SK-N-SH (cell line): Measurements from ENCODE around the gene STARD3. TPM values are rescaled to one million over a fixed set of nuclear protein-coding genes. Genes with fewer than 3 reads are reported as not detected.

ENCODE experiments used
- CTCF ChIA-PET: fragments of 300-600, 350-600 bp; formaldehyde crosslinking; extraction: SDS; loops from one replicate; lab custom pipeline; 2021; lab: Yijun Ruan, JAX
- POLR2A ChIA-PET: fragments of 350-600 bp; sonication (Branson Sonifier 250); formaldehyde crosslinking; extraction: SDS; loops from one replicate; lab custom pipeline; 2020; ENCODE audit warnings: antibody characterized with exemption, inconsistent platforms; lab: Yijun Ruan, JAX
- DNase-seq: peaks from one replicate; pipeline ENCODE4 v3.0.0; 2012
- H2AFZ ChIP-seq: fragments of 200-600 bp; sonication (generic); 2 replicates; pipeline ENCODE4 v1.8.1; 2016; ENCODE audit warnings: antibody characterized with exemption, mild to moderate bottlenecking, low read depth
- H3F3A ChIP-seq: fragments of 200-600 bp; sonication (generic); replicated peaks from 2 replicates; pipeline ENCODE3; 2016; ENCODE audit warnings: antibody characterized with exemption, mild to moderate bottlenecking; ENCODE audit not compliant: insufficient read depth
- H3K27ac ChIP-seq, 2 experiments: fragments of 200-500 bp in 1 of 2; fragments of 200-600 bp in 1 of 2; sonication (Bioruptor generic) in 1 of 2; sonication (generic), shearing (Covaris generic) in 1 of 2; 2 replicates each; pipeline versions ENCODE4 v1.5.1 to v1.6.1; 2014 to 2016; ENCODE audit warnings: low read depth in 2 of 2, inconsistent platforms in 1 of 2, low read length in 1 of 2, mild to moderate bottlenecking in 1 of 2, mixed read lengths in 1 of 2
- H3K27me3 ChIP-seq: fragments of 200-600 bp; sonication (generic), shearing (Covaris generic); 2 replicates; pipeline ENCODE4 v1.6.1; 2016; ENCODE audit warnings: mixed run types; ENCODE audit not compliant: insufficient read depth
- H3K36me3 ChIP-seq, 2 experiments: fragments of 200-500 bp in 1 of 2; fragments of 200-600 bp in 1 of 2; sonication (Bioruptor generic) in 1 of 2; sonication (generic) in 1 of 2; replicated peaks in 1 of 2; 2 replicates each; pipeline versions ENCODE3 to v1.5.1; 2014 to 2016; ENCODE audit warnings: low read length in 1 of 2, mild to moderate bottlenecking in 1 of 2; ENCODE audit not compliant: insufficient read depth in 2 of 2, control insufficient read depth in 1 of 2
- H3K4me1 ChIP-seq, 2 experiments: fragments of 200-500 bp in 1 of 2; fragments of 200-600 bp in 1 of 2; sonication (Bioruptor generic) in 1 of 2; sonication (generic), shearing (Covaris generic) in 1 of 2; 2 replicates each; pipeline versions ENCODE4 v1.5.1 to v1.6.1; 2014 to 2016; ENCODE audit warnings: low read depth in 1 of 2, low read length in 1 of 2, mixed run types in 1 of 2; ENCODE audit not compliant: insufficient read depth in 2 of 2, control insufficient read depth in 1 of 2
- H3K4me2 ChIP-seq: fragments of 200-600 bp; sonication (generic), shearing (Covaris generic); 2 replicates; pipeline ENCODE4 v1.6.1; 2017; ENCODE audit warnings: mixed run types
- H3K4me3 ChIP-seq, 2 experiments: fragments of 200-500 bp in 1 of 2; fragments of 200-600 bp in 1 of 2; sonication (Bioruptor generic) in 1 of 2; sonication (generic), shearing (Covaris generic) in 1 of 2; 2 replicates each; pipeline versions ENCODE4 v1.5.1 to v1.8.1; 2014 to 2016; ENCODE audit warnings: low read depth in 2 of 2, inconsistent platforms in 1 of 2, low read length in 1 of 2, mild to moderate bottlenecking in 1 of 2, mixed read lengths in 1 of 2, moderate library complexity in 1 of 2
- H3K79me2 ChIP-seq: fragments of 200-600 bp; sonication (generic); 2 replicates; pipeline ENCODE4 v1.8.1; 2017; ENCODE audit warnings: mild to moderate bottlenecking; ENCODE audit not compliant: insufficient read depth
- H3K9ac ChIP-seq: fragments of 200-600 bp; sonication (generic); 2 replicates; pipeline ENCODE4 v1.6.1; 2017; ENCODE audit warnings: mixed run types
- H3K9me2 ChIP-seq: fragments of 200-600 bp; sonication (generic); 2 replicates; pipeline ENCODE4 v1.6.1; 2017; ENCODE audit warnings: mixed run types
- H3K9me3 ChIP-seq: fragments of 200-600 bp; sonication (generic); 2 replicates; pipeline ENCODE4 v1.6.1; 2017; ENCODE audit warnings: mixed run types, mild to moderate bottlenecking, moderate library complexity
- H4K20me1 ChIP-seq: fragments of 200-600 bp; sonication (generic); 2 replicates; pipeline ENCODE4 v1.6.1; 2017; ENCODE audit warnings: mild to moderate bottlenecking, mixed run types; ENCODE audit not compliant: insufficient read depth
- CHD2 ChIP-seq: fragments of 150-350 bp; IDR thresholded peaks from 2 replicates; pipeline ENCODE4 v1.6.1; 2018; ENCODE audit warnings: low read length; ENCODE audit not compliant: partially characterized antibody
- EP300 ChIP-seq, 2 experiments: IDR thresholded peaks; 2 replicates each; pipeline versions ENCODE4 v1.4.0 to v1.6.1; 2012; ENCODE audit warnings: borderline replicate concordance in 1 of 2, low read depth in 1 of 2, low read length in 1 of 2
- EZH2phosphoT487 ChIP-seq: fragments of 200-600 bp; sonication (generic); IDR thresholded peaks from 2 replicates; pipeline ENCODE4 v1.6.1; 2017; ENCODE audit warnings: low read depth, mixed run types, mild to moderate bottlenecking, antibody characterized with exemption, moderate library complexity, borderline replicate concordance
- FOSL2 ChIP-seq: IDR thresholded peaks from 2 replicates; pipeline ENCODE4 v1.4.0; 2012; ENCODE audit warnings: low read depth, mild to moderate bottlenecking, moderate library complexity, borderline replicate concordance
- MEF2A ChIP-seq: IDR thresholded peaks from 2 replicates; pipeline ENCODE4 v1.4.0; 2012; ENCODE audit warnings: low read depth, borderline replicate concordance
- RAD21 ChIP-seq: IDR thresholded peaks from 2 replicates; pipeline ENCODE4 v1.6.1; 2012; ENCODE audit warnings: mild to moderate bottlenecking, low read length
- RXRA ChIP-seq: IDR thresholded peaks from 2 replicates; pipeline ENCODE4 v1.4.0; 2012; ENCODE audit warnings: low read depth, mild to moderate bottlenecking, borderline replicate concordance
- SIN3A ChIP-seq: IDR thresholded peaks from 2 replicates; pipeline ENCODE4 v1.6.1; 2012; ENCODE audit warnings: low read depth, mild to moderate bottlenecking, low read length, moderate library complexity, borderline replicate concordance
- SMC3 ChIP-seq: IDR thresholded peaks from 2 replicates; pipeline ENCODE4 v1.6.1; 2012; ENCODE audit warnings: low read depth, low read length, improper control_type of control experiment
- TCF12 ChIP-seq: IDR thresholded peaks from 2 replicates; pipeline ENCODE4 v1.4.0; 2012
- WGBS: methylation state at CpG from one replicate; pipeline ENCODE4 v1.1.6; 2017; ENCODE audit warnings: low lambda C conversion rate; 5-methylcytosine and 5-hydroxymethylcytosine counted together
- polyA plus RNA-seq, 3 experiments: library from polyadenylated mRNA; depleted of rRNA; stranded (reverse); fragments of >200 nt; gene quantifications; 2 replicates each; pipeline ENCODE4 v1.2.3, GENCODE V29; 2012
- TF ChIP-seq, protein P1 (sequence below): fragments of 200-600 bp; sonication (generic); IDR thresholded peaks from 2 replicates; pipeline ENCODE4 v1.6.1; 2017; ENCODE audit warnings: antibody characterized with exemption, mild to moderate bottlenecking, moderate library complexity
- TF ChIP-seq, protein P2 (sequence below): IDR thresholded peaks from 2 replicates; pipeline ENCODE4 v1.4.0; 2012; ENCODE audit warnings: low read depth, borderline replicate concordance
- TF ChIP-seq, protein P3 (sequence below): IDR thresholded peaks from 2 replicates; pipeline ENCODE4 v1.4.0; 2012; ENCODE audit warnings: low read depth
- TF ChIP-seq, protein P4 (sequence below): fragments of 150-350 bp; IDR thresholded peaks from 2 replicates; pipeline ENCODE4 v1.6.1; 2016; ENCODE audit warnings: mild to moderate bottlenecking, low read depth, low read length

Gene STARD3
- polyA plus RNA-seq, 1 of the 3 experiments (the other 2 are of a cell fraction), result 76.8 TPM

DNA sequence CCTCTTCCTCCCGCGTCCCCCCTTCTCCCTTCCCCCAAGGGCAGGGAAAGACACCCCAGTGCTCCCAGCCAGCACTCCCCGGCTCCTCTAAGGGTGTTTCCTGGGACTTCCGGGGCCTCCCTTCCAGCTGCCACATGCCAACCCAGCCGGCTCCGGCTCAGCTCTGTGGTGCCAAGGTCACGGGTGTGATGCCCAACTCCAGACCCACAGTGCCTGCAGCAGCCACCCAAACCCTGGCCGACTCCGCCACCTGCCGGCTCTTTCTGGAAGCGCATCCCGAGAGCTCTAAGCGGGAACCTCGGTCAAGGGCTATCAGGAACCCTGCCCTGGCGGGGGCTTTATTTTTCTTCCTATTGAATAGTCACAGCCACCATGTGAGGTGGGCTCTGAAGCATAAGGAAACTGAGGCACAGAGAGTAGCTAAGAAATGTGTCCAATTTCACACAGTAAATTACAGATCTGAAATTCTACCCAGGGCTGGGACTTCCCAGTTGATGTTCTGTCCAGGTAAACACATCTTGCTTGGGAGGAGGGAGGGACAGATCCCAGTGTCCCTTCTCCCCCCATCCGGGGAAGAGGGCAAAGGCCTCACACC, 13.5 kb upstream of the STARD3 start:
- Histone ChIP-seq H3K9ac (no peak overlapping the region), H2AFZ (no peak overlapping the region), H3K9me2 (no peaks in the 10 kb centered on the region), H3K27me3 (peaks cover 20% of the 10 kb centered on the region), H3K27ac (no peak overlapping the region), H3K4me1 (peaks cover 0 to 12% of the 10 kb centered on the region in 2 experiments; a peak in 1 of 4 replicates), H3K79me2 (no peaks in the 10 kb centered on the region), H3K9me3 (no peaks in the 10 kb centered on the region), H3K36me3 (no peaks in the 10 kb centered on the region), H3K4me2 (no peak overlapping the region), H3K4me3 (no peak overlapping the region; a peak in 1 of 4 replicates), H4K20me1 (0 out of 2 replicates have a peak, but pooled peaks cover 4% of the 10 kb centered on the region), H3F3A (peaks cover 3% of the 10 kb centered on the region)
- ChIA-PET POLR2A (no interaction called here), CTCF (interaction anchor here (0.6 to 14.5 kb wide), 46 partner anchors 8 to 708 kb away, joined by 3 to 483 read pairs (median 6); partner anchors contain the start of genes CDK12, MIEN1, NEUROD2 and PGAP3)
- 3% methylated on average over 13 of the region's 16 CpGs for WGBS
- TF ChIP-seq SIN3A (no peak), CHD2 (peak; percentile 56), TCF12 (no peak), FOSL2 (no peak), RAD21 (peak; percentile 87), MEF2A (no peak), EP300 (IDR thresholded peaks at IDR 0.05; ENCODE audit: borderline replicate concordance in 1 of 2, low read depth in 1 of 2, low read length in 1 of 2) (no peak), SMC3 (peak; percentile 76), RXRA (no peak), EZH2phosphoT487 (no peak)
- TF ChIP-seq, protein P1, sequence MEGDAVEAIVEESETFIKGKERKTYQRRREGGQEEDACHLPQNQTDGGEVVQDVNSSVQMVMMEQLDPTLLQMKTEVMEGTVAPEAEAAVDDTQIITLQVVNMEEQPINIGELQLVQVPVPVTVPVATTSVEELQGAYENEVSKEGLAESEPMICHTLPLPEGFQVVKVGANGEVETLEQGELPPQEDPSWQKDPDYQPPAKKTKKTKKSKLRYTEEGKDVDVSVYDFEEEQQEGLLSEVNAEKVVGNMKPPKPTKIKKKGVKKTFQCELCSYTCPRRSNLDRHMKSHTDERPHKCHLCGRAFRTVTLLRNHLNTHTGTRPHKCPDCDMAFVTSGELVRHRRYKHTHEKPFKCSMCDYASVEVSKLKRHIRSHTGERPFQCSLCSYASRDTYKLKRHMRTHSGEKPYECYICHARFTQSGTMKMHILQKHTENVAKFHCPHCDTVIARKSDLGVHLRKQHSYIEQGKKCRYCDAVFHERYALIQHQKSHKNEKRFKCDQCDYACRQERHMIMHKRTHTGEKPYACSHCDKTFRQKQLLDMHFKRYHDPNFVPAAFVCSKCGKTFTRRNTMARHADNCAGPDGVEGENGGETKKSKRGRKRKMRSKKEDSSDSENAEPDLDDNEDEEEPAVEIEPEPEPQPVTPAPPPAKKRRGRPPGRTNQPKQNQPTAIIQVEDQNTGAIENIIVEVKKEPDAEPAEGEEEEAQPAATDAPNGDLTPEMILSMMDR, result peak; percentile 85
- TF ChIP-seq, protein P2, sequence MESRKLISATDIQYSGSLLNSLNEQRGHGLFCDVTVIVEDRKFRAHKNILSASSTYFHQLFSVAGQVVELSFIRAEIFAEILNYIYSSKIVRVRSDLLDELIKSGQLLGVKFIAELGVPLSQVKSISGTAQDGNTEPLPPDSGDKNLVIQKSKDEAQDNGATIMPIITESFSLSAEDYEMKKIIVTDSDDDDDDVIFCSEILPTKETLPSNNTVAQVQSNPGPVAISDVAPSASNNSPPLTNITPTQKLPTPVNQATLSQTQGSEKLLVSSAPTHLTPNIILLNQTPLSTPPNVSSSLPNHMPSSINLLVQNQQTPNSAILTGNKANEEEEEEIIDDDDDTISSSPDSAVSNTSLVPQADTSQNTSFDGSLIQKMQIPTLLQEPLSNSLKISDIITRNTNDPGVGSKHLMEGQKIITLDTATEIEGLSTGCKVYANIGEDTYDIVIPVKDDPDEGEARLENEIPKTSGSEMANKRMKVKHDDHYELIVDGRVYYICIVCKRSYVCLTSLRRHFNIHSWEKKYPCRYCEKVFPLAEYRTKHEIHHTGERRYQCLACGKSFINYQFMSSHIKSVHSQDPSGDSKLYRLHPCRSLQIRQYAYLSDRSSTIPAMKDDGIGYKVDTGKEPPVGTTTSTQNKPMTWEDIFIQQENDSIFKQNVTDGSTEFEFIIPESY, result no peak
- TF ChIP-seq, protein P3, sequence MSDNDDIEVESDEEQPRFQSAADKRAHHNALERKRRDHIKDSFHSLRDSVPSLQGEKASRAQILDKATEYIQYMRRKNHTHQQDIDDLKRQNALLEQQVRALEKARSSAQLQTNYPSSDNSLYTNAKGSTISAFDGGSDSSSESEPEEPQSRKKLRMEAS, result 0 out of 2 replicates have a peak, but pooled peaks have one; percentile 31
- TF ChIP-seq, protein P4, sequence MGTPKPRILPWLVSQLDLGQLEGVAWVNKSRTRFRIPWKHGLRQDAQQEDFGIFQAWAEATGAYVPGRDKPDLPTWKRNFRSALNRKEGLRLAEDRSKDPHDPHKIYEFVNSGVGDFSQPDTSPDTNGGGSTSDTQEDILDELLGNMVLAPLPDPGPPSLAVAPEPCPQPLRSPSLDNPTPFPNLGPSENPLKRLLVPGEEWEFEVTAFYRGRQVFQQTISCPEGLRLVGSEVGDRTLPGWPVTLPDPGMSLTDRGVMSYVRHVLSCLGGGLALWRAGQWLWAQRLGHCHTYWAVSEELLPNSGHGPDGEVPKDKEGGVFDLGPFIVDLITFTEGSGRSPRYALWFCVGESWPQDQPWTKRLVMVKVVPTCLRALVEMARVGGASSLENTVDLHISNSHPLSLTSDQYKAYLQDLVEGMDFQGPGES, result no peak
- peak; percentile 89 for DNase-seq
